ENCODE results near the gene ZBTB7A.
"Not testable (repeated sequence)": the region's sequence is repeated elsewhere in the genome, so short reads cannot be mapped to it uniquely, and the experiment has no call there.

Gene ZBTB7A

GRCh38 chr19:4007836-4008539, 58.7 kb downstream of the ZBTB7A start:
- Histone ChIP-seq H3K36me3 (ENCODE audit: control insufficient read depth in 1 of 2, insufficient read depth in 2 of 2, low read depth in 1 of 2, low read length in 2 of 2) (peaks cover 3 to 29% of the 10 kb centered on the region in 2 experiments), H3K23ac (ENCODE audit: low read length in 2 of 2) (peak overlapping the region in 1 of 2 experiments; percentile 27), H2AFZ (ENCODE audit: low read depth, low read length) (no peak overlapping the region), H2BK120ac (ENCODE audit: low read depth, low read length) (peak overlapping the region; percentile 42), H2BK5ac (ENCODE audit: low read depth, low read length, poor library complexity, severe bottlenecking) (no peak overlapping the region), H4K8ac (ENCODE audit: low read length) (no peak overlapping the region), H3K9me3 (ENCODE audit: control insufficient read depth, low read length) (no peaks in the 10 kb centered on the region), H3K18ac (ENCODE audit: low read depth in 1 of 2, low read length in 2 of 2) (peak overlapping the region; percentile 75 to 83), H3K9ac (ENCODE audit: low read length) (peak overlapping the region; percentile 82), H2BK12ac (ENCODE audit: low read length in 2 of 2) (no peak overlapping the region), H3K27ac (ENCODE audit: low read length, poor library complexity, severe bottlenecking) (no peak overlapping the region), H3K27me3 (ENCODE audit: control insufficient read depth in 1 of 2, insufficient read depth in 1 of 2, low read length in 2 of 2) (no peaks in the 10 kb centered on the region), H4K91ac (ENCODE audit: low read length) (peak overlapping the region; percentile 58), H3K79me1 (replicated peaks; ENCODE audit: low read length, poor library complexity, severe bottlenecking) (peaks cover 19% of the 10 kb centered on the region), H3K4me3 (ENCODE audit: insufficient read depth in 1 of 2, low read depth in 1 of 2, low read length in 2 of 2) (peak overlapping the region; percentile 85 to 88), H3K4me2 (ENCODE audit: low read length, poor library complexity, severe bottlenecking) (peak overlapping the region; percentile 63), H3K4me1 (ENCODE audit: control insufficient read depth, insufficient read depth, low read depth, low read length) (peaks cover 33% of the 10 kb centered on the region), H2AK5ac (ENCODE audit: low read length, severe bottlenecking) (no peak overlapping the region), H2BK15ac (ENCODE audit: low read depth, poor library complexity, severe bottlenecking) (peak overlapping the region; percentile 33), H3K14ac (ENCODE audit: low read length in 2 of 2) (peak overlapping the region in 1 of 2 experiments; percentile 19), H3K4ac (ENCODE audit: low read depth in 1 of 2, low read length in 2 of 2) (peak overlapping the region; percentile 5 to 95)
- peak; percentile 40 for DNase-seq
- under 1% methylated on average over 19 of the region's 55 CpGs for WGBS

DNA sequence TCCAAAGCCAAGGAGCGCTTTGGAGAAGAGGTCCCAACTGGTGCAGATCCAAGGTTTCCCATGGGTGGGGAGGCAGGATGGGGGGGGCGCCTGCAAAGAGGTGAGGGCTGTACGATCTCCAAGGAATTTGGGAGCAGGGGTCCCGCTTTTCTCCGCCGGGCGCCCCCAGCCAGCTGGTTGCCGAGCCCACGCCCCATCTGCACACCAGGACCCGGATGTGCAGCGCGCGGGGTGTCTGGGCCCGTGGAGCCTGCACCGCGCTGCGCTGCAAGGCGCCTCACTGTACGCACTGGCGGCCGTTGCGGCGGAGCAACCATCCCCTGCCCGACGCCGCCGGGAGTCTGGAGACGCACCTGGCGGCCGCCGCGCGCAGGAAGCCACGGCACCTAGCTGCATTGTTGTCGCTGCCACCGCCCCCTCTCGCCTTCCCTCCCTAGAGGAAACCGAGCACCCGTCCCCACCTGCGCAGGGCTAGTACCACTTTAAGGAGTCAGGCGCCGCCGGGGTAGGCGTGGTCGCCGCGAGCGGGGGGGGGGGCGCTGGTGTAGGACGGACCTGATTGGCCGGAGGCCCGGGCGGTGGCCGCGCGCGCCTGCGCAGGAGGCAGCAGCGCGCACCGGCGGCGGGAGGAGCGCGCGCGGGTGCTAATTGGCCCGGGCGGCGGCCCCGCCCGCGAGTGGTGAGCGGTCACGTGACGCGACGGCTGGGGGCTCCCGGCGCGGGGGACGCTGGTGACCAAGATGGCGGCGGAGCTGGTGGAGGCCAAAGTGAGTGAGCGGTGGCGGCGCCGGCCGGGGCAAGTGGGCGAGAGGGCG, 59.5 kb downstream of the ZBTB7A start, which contains the start of gene PIAS4:
Gene PIAS4, plus strand, starts transcription at position 716 of the 815 bp plus-strand sequence. Its CDS starts 25 bp downstream, at position 741.
- H2AFZ ChIP-seq (ENCODE audit: low read depth, low read length), result peak within 1 kb of the TSS; percentile 78
- H3K27ac ChIP-seq (ENCODE audit: low read length, poor library complexity, severe bottlenecking), result peak within 1 kb of the TSS; percentile 44
- H2BK5ac ChIP-seq (ENCODE audit: low read depth, low read length, poor library complexity, severe bottlenecking), result peak within 1 kb of the TSS; percentile 15
- no peak within 1 kb of the TSS for H2BK12ac ChIP-seq (ENCODE audit: low read length in 2 of 2)
- H3K4me2 ChIP-seq (ENCODE audit: low read length, poor library complexity, severe bottlenecking), result peak within 1 kb of the TSS; percentile 71
- H2BK120ac ChIP-seq (ENCODE audit: low read depth, low read length), result peak within 1 kb of the TSS; percentile 77
- peak within 1 kb of the TSS in 1 of 2 experiments; percentile 27 for H3K23ac ChIP-seq (ENCODE audit: low read length in 2 of 2)
- H3K14ac ChIP-seq (ENCODE audit: low read length in 2 of 2), result peak within 1 kb of the TSS in 1 of 2 experiments; percentile 69
- H4K91ac ChIP-seq (ENCODE audit: low read length), result peak within 1 kb of the TSS; percentile 91
- peaks cover 11% of the 10 kb centered on the region for H3K79me1 ChIP-seq (replicated peaks; ENCODE audit: low read length, poor library complexity, severe bottlenecking)
- H3K9ac ChIP-seq (ENCODE audit: low read length), result peak within 1 kb of the TSS; percentile 89
- peak within 1 kb of the TSS; percentile 54 for H2BK15ac ChIP-seq (ENCODE audit: low read depth, poor library complexity, severe bottlenecking)
- no peaks in the 10 kb centered on the region for H3K9me3 ChIP-seq (ENCODE audit: control insufficient read depth, low read length)
- peaks cover 0 to 22% of the 10 kb centered on the region in 2 experiments for H3K36me3 ChIP-seq (ENCODE audit: control insufficient read depth in 1 of 2, insufficient read depth in 2 of 2, low read depth in 1 of 2, low read length in 2 of 2)
- no peaks in the 10 kb centered on the region for H3K27me3 ChIP-seq (ENCODE audit: control insufficient read depth in 1 of 2, insufficient read depth in 1 of 2, low read length in 2 of 2)
- peak; percentile 90 for DNase-seq
- peak within 1 kb of the TSS; percentile 70 for H4K8ac ChIP-seq (ENCODE audit: low read length)
- 4% methylated on average over 14 of the region's 91 CpGs for WGBS
- H3K4me3 ChIP-seq (ENCODE audit: insufficient read depth in 1 of 2, low read depth in 1 of 2, low read length in 2 of 2), result peak within 1 kb of the TSS; percentile 85 to 90
- peaks cover 32% of the 10 kb centered on the region for H3K4me1 ChIP-seq (ENCODE audit: control insufficient read depth, insufficient read depth, low read depth, low read length)
- peak within 1 kb of the TSS; percentile 84 to 95 for H3K4ac ChIP-seq (ENCODE audit: low read depth in 1 of 2, low read length in 2 of 2)
- no peak within 1 kb of the TSS for H2AK5ac ChIP-seq (ENCODE audit: low read length, severe bottlenecking)
- peak within 1 kb of the TSS; percentile 88 to 98 for H3K18ac ChIP-seq (ENCODE audit: low read depth in 1 of 2, low read length in 2 of 2)

DNA sequence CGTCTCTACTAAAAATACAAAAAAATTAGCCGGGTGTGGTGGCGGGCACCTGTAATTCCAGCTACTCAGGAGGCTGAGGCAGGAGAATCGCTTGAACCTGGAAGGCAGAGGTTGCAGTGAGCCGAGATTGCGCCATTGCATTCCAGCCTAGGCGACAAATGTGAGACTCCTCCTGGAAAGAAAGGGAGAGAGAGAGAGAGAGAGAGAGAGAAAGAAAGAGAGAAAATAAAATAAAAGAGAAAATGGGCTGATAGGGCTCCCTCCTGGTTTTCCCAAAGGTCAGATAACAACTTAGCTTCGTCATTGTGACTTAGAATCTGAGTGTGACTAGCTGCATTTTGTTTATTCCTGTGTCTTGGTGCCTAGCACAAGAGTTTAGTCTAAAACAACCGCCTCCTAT, 61.3 kb downstream of the ZBTB7A start:
- not testable (repeated sequence) for H4K8ac ChIP-seq (ENCODE audit: low read length); H3K18ac ChIP-seq (ENCODE audit: low read depth in 1 of 2, low read length in 2 of 2); H2BK5ac ChIP-seq (ENCODE audit: low read depth, low read length, poor library complexity, severe bottlenecking); H3K9me3 ChIP-seq (ENCODE audit: control insufficient read depth, low read length); DNase-seq; H2AFZ ChIP-seq (ENCODE audit: low read depth, low read length); H3K36me3 ChIP-seq (ENCODE audit: control insufficient read depth in 1 of 2, insufficient read depth in 2 of 2, low read depth in 1 of 2, low read length in 2 of 2); H2BK15ac ChIP-seq (ENCODE audit: low read depth, poor library complexity, severe bottlenecking); H2BK120ac ChIP-seq (ENCODE audit: low read depth, low read length); H3K23ac ChIP-seq (ENCODE audit: low read length in 2 of 2); H3K27me3 ChIP-seq (ENCODE audit: control insufficient read depth in 1 of 2, insufficient read depth in 1 of 2, low read length in 2 of 2); H3K79me1 ChIP-seq (replicated peaks; ENCODE audit: low read length, poor library complexity, severe bottlenecking); H4K91ac ChIP-seq (ENCODE audit: low read length); H3K4me3 ChIP-seq (ENCODE audit: insufficient read depth in 1 of 2, low read depth in 1 of 2, low read length in 2 of 2); H3K9ac ChIP-seq (ENCODE audit: low read length); H3K14ac ChIP-seq (ENCODE audit: low read length in 2 of 2); H3K27ac ChIP-seq (ENCODE audit: low read length, poor library complexity, severe bottlenecking); H2AK5ac ChIP-seq (ENCODE audit: low read length, severe bottlenecking); H3K4ac ChIP-seq (ENCODE audit: low read depth in 1 of 2, low read length in 2 of 2); H2BK12ac ChIP-seq (ENCODE audit: low read length in 2 of 2); H3K4me2 ChIP-seq (ENCODE audit: low read length, poor library complexity, severe bottlenecking)
- peaks cover 22% of the 10 kb centered on the region for H3K4me1 ChIP-seq (ENCODE audit: control insufficient read depth, insufficient read depth, low read depth, low read length)
- WGBS, result 94% methylated on average over 9 of the region's 9 CpGs

DNA sequence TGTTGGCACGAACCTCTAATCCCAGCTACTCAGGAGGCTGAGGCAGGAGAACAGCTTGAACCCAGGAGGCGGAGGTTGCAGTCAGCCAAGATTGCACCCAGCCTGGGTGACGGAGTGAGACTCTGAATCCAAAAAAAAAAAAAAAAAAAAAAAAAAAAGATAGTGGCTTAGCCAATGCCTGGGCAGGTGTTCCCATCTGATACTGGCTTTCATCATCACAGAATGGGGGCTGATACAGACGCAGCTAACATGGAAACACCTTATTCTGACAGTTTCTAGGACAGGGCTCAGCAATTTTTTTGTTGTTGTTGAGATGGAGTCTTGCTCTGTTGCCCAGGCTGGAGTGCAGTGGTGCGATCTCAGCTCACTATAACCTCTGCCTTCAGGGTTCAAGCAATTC, 65.9 kb downstream of the ZBTB7A start:
- not testable (repeated sequence) for H3K18ac ChIP-seq (ENCODE audit: low read depth in 1 of 2, low read length in 2 of 2); H3K27ac ChIP-seq (ENCODE audit: low read length, poor library complexity, severe bottlenecking); H3K27me3 ChIP-seq (ENCODE audit: control insufficient read depth in 1 of 2, insufficient read depth in 1 of 2, low read length in 2 of 2); H2BK12ac ChIP-seq (ENCODE audit: low read length in 2 of 2); H3K36me3 ChIP-seq (ENCODE audit: control insufficient read depth in 1 of 2, insufficient read depth in 2 of 2, low read depth in 1 of 2, low read length in 2 of 2); H3K9me3 ChIP-seq (ENCODE audit: control insufficient read depth, low read length); H2AFZ ChIP-seq (ENCODE audit: low read depth, low read length); H3K4me1 ChIP-seq (ENCODE audit: control insufficient read depth, insufficient read depth, low read depth, low read length); H3K4me3 ChIP-seq (ENCODE audit: insufficient read depth in 1 of 2, low read depth in 1 of 2, low read length in 2 of 2); H2BK120ac ChIP-seq (ENCODE audit: low read depth, low read length); H3K23ac ChIP-seq (ENCODE audit: low read length in 2 of 2); H4K8ac ChIP-seq (ENCODE audit: low read length); H3K79me1 ChIP-seq (replicated peaks; ENCODE audit: low read length, poor library complexity, severe bottlenecking); H3K9ac ChIP-seq (ENCODE audit: low read length); H4K91ac ChIP-seq (ENCODE audit: low read length); H2BK15ac ChIP-seq (ENCODE audit: low read depth, poor library complexity, severe bottlenecking); H2BK5ac ChIP-seq (ENCODE audit: low read depth, low read length, poor library complexity, severe bottlenecking); H3K4ac ChIP-seq (ENCODE audit: low read depth in 1 of 2, low read length in 2 of 2); H3K14ac ChIP-seq (ENCODE audit: low read length in 2 of 2); DNase-seq; H2AK5ac ChIP-seq (ENCODE audit: low read length, severe bottlenecking); H3K4me2 ChIP-seq (ENCODE audit: low read length, poor library complexity, severe bottlenecking)
- 88% methylated on average over 4 of the region's 5 CpGs for WGBS

All from mesenchymal stem cell (in vitro differentiated cells and primary cell).